Activated CD4-positive, alpha-beta T cell treated with anti-CD3 and anti-CD28 coated beads, Interleukin-2, amount 10 ng/mL, durations not matched to agents 24 days and 14 days (primary cell): ENCODE data around the gene NOS1. TPM values are rescaled to one million over a fixed set of nuclear protein-coding genes. Genes with fewer than 3 reads are reported as not detected.

ENCODE experiments used
- DNase-seq: peaks from one replicate; pipeline ENCODE4 v3.0.0; 2022
- H3K27ac Mint-ChIP-seq: one replicate; pipeline ENCODE4 v1.8.0; 2022; ENCODE audit warnings: mild to moderate bottlenecking, mixed read lengths
- H3K27me3 Mint-ChIP-seq: one replicate; pipeline ENCODE4 v1.8.0; 2022; ENCODE audit warnings: mixed read lengths
- H3K36me3 Mint-ChIP-seq: one replicate; pipeline ENCODE4 v1.8.0; 2022; ENCODE audit warnings: low read depth, mild to moderate bottlenecking, mixed read lengths
- H3K4me1 Mint-ChIP-seq: one replicate; pipeline ENCODE4 v1.8.0; 2021; ENCODE audit warnings: mixed read lengths
- H3K4me3 Mint-ChIP-seq: one replicate; pipeline ENCODE4 v1.8.0; 2022; ENCODE audit warnings: mild to moderate bottlenecking, moderate library complexity, mixed read lengths
- H3K9me3 Mint-ChIP-seq: one replicate; pipeline ENCODE4 v1.8.0; 2021; ENCODE audit warnings: mixed read lengths
- intact Hi-C: fragments of 100-400 bp; cut with micrococcal nuclease; formaldehyde crosslinking; loops from one replicate; pipeline ENCODE4 v1.15.1; 2023
- total RNA-seq: library from RNA; stranded (reverse); gene quantifications from 2 replicates; pipeline ENCODE4 v1.2.3, GENCODE V29; 2022

The NOS1 gene
- total RNA-seq, 1 donor from 2014 or later = not detected

DNA sequence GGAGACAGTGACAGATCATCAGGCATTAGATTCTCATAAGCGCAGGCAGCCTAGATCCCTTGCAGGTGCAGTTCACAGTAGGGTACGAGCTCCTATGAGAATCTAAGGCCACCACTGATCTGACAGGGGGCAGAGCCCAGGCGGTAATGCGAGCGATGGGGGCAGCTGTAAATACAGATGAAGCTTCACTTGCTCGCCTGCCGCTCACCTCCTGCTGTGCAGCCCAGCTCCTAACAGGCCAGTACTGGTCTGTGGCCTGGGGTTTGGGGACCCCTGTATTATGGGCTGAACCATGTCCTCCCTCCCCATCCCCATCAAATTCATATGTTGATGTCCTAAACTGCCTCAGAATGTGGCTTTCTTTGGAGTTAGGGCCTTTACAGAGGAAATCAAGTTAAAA, 63.2 kb downstream of the NOS1 start:
- H3K36me3 Mint-ChIP-seq = no peaks in the 10 kb centered on the region
- H3K4me1 Mint-ChIP-seq = no peaks in the 10 kb centered on the region

DNA sequence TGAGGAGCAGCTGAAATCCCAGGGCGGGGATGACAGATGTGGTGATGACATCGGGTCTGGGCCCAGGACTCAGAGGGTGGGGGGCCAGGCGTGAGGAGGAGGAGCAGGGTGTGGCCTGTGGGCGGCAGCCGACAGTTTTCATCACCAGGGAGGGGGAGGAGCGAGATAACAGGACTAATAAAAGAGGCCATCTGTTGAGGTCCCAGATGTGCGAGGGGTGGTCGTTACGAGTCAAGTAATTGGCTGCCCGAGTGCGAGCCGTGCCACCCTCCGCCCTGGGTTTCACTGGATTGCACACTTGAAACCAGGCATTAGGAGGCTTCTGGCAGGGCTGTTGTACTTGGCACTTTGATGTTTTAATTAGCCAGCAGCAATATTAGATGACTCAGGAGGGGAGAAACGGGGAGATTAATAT, 67.2 kb downstream of the NOS1 start:
- H3K27ac Mint-ChIP-seq = no peak overlapping the region
- H3K9me3 Mint-ChIP-seq = no peaks in the 10 kb centered on the region
- no peaks in the 10 kb centered on the region for H3K36me3 Mint-ChIP-seq
- no peaks in the 10 kb centered on the region for H3K4me1 Mint-ChIP-seq
- intact Hi-C loops = no loop called here
- no peak overlapping the region for H3K4me3 Mint-ChIP-seq
- H3K27me3 Mint-ChIP-seq = peaks cover 7% of the 10 kb centered on the region
- no peak for DNase-seq

More for the DNA sequence above, 63.2 kb downstream of the NOS1 start:
- intact Hi-C loops = no loop called here
- H3K9me3 Mint-ChIP-seq = no peaks in the 10 kb centered on the region
- no peak for DNase-seq
- peaks cover 6% of the 10 kb centered on the region for H3K27me3 Mint-ChIP-seq
- H3K4me3 Mint-ChIP-seq = no peak overlapping the region
- no peak overlapping the region for H3K27ac Mint-ChIP-seq

DNA sequence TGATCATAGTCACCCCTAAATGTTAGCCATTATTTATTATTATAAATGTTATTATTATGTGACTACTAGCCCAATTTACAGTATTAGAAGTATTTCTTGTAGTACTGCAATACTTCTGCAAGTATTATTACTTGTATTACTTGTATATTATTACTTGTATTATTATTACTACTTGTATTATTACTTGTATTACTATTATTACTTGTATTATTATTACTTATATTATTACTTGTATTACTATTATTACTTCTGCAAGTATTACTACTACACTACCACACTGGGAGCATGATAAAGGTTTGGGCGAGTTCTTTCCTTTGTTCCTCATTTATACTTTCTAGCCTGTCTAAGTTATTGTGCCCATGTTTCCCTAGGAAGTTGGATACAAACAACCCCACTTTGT, 67.9 kb downstream of the NOS1 start:
- Mint-ChIP-seq H3K36me3 (no peaks in the 10 kb centered on the region), H3K27me3 (peaks cover 7% of the 10 kb centered on the region), H3K9me3 (no peaks in the 10 kb centered on the region)

DNA sequence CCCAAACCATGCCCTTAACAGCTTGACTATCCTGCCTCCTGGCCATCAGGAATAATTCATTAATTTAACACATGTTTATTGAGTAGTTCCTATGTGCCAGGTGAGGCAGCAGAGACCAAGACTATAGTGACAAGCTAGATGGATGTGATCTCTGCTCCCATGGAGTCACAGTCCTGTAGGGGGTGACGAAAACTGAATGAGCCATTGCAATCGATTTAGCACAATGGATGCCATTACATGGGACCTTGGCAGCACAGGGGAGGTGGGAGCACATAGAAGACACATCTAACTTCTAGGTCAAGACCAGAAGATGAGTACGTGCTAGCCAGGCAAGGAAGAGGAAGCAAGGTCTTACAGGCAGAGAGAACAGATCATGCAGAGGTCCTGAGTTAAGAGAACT, 68.7 kb downstream of the NOS1 start:
- Mint-ChIP-seq H3K4me1 (no peaks in the 10 kb centered on the region), H3K4me3 (no peak overlapping the region), H3K27ac (no peak overlapping the region), H3K9me3 (no peaks in the 10 kb centered on the region), H3K36me3 (no peaks in the 10 kb centered on the region), H3K27me3 (peaks cover 7% of the 10 kb centered on the region)
- no peak for DNase-seq
- intact Hi-C loops = no loop called here

More for the DNA sequence above, 67.9 kb downstream of the NOS1 start:
- DNase-seq = no peak
- Mint-ChIP-seq H3K4me3 (no peak overlapping the region), H3K4me1 (no peaks in the 10 kb centered on the region), H3K27ac (no peak overlapping the region)
- intact Hi-C loops = no loop called here

DNA sequence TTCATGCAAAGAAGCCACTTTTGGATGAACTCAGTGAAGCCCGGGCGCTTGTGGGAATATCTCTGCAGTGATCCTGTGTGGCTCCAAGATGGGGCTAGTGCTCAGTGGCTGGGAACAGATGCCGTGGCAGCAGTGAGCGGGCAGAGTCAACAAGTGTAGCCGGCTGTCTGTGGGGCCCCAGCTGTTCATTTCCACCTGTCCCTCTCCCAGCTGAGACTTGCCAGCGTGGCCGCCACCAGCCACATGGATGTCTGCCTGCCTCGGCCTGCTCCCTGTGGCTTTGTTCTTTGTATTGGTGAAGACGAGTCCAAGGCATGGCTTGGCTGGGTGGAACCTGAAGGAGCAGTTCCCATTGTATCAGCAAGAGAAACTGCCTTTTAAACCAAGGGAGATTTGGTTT, 77.3 kb downstream of the NOS1 start:
- intact Hi-C loops = no loop called here
- H3K27ac Mint-ChIP-seq = no peak overlapping the region
- DNase-seq = no peak
- no peaks in the 10 kb centered on the region for H3K4me1 Mint-ChIP-seq
- no peaks in the 10 kb centered on the region for H3K27me3 Mint-ChIP-seq
- no peak overlapping the region for H3K4me3 Mint-ChIP-seq
- no peaks in the 10 kb centered on the region for H3K36me3 Mint-ChIP-seq
- H3K9me3 Mint-ChIP-seq = peaks cover 3% of the 10 kb centered on the region

DNA sequence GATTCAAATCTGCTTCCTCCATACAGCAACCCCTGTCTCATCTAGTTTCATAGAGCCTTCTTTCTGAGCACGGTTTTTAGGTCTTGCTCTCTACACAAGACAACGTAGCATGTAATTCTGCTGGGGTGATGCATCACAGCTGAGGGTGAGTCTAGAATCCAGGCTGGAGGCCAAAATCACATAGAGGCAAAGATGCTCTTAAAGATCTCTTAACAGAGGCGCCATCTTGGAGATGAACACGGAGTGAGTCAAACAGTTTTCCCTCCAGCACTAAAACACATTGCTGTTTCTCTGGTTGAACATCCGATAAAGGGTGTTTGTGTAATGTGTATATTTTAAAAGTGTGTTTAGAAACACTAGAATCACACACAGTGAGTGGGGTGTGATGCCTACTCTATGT, 78.9 kb downstream of the NOS1 start:
- DNase-seq = no peak
- Mint-ChIP-seq H3K9me3 (peaks cover 3% of the 10 kb centered on the region), H3K27ac (no peak overlapping the region), H3K36me3 (no peaks in the 10 kb centered on the region), H3K27me3 (no peaks in the 10 kb centered on the region), H3K4me3 (no peak overlapping the region), H3K4me1 (no peaks in the 10 kb centered on the region)
- intact Hi-C loops = no loop called here

DNA sequence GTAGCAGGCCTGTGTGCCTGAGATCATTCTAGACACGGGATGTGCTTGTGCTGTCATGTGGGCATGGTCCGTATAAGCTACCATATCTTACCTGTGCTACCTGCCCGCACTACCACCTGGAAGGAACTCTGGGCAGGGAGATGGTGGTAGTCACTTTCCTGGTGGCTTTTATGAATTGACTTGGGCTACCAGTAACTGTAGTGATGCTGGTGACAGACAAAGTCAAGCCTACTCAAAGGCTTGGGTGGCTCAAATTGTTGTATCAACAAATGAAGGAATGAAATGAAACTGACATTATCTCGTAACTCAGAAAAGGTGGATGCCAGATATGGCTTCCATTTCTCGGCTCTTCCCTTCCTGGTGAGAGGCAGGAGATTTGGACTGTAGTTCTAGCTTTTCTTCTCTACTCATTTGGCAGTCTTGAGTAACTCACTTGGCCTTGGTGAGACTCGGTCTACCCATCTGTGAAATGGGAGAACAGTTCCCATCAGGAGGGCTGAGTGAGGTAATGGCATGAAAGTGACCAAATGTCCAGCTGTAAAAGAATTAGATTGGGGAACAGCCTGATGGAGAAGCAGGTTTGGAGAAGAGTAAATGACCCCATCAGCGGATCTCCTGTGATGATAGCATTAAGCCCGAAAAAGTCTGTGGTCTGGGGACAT, 81.3 kb downstream of the NOS1 start:
- no peaks in the 10 kb centered on the region for H3K4me1 Mint-ChIP-seq
- peaks cover 3% of the 10 kb centered on the region for H3K9me3 Mint-ChIP-seq
- no peak overlapping the region for H3K4me3 Mint-ChIP-seq
- no peaks in the 10 kb centered on the region for H3K36me3 Mint-ChIP-seq
- H3K27ac Mint-ChIP-seq = no peak overlapping the region
- H3K27me3 Mint-ChIP-seq = no peaks in the 10 kb centered on the region
- no peak for DNase-seq
- intact Hi-C loops = no loop called here

DNA sequence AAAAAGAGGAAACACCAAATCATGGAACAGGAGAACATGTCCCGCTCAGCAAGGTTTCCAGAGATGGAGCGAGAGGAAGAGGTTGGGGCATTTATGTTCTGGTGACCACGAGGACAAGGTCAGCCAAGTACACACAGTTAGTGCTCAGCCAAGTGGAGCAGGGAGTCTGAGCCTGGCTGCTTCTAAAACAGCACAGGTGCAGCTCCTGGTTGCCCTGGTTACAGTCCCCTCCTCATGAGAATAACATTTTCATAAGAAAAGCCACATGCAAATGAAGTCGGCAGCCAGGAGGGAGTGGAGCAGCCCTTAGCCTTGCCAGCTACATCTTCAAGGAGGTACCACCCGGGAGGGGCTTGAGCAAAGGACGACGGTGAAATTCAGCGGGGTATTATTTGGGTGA, 81.8 kb downstream of the NOS1 start:
- H3K27ac Mint-ChIP-seq = no peak overlapping the region
- H3K4me1 Mint-ChIP-seq = no peaks in the 10 kb centered on the region
- DNase-seq = no peak
- H3K36me3 Mint-ChIP-seq = no peaks in the 10 kb centered on the region
- no peak overlapping the region for H3K4me3 Mint-ChIP-seq
- H3K27me3 Mint-ChIP-seq = no peaks in the 10 kb centered on the region
- intact Hi-C loops = no loop called here
- H3K9me3 Mint-ChIP-seq = peaks cover 3% of the 10 kb centered on the region

DNA sequence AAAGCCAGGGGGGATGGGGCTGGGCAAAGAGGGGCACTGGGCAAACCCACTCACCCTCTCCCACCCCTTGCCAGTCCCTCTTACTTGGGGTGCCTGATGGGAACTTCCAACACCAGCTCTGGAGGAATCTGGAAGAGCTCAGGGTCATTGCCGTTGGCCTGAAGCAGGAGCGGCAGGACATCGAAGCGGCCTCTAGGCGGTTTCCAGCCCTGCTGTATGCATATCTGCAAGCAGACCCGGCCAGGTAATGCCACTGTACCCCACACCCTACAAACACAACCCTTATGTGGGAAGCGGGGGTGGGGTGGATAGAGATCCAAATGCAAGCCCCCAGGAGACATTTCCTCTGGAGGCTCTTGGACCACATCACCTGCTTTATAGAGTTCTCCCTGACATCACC, 83.6 kb downstream of the NOS1 start:
- no peaks in the 10 kb centered on the region for H3K4me1 Mint-ChIP-seq
- no peaks in the 10 kb centered on the region for H3K36me3 Mint-ChIP-seq
- peaks cover 3% of the 10 kb centered on the region for H3K9me3 Mint-ChIP-seq
- H3K27ac Mint-ChIP-seq = no peak overlapping the region
- intact Hi-C loops = no loop called here
- no peak overlapping the region for H3K4me3 Mint-ChIP-seq
- DNase-seq = no peak
- H3K27me3 Mint-ChIP-seq = peaks cover 2% of the 10 kb centered on the region

DNA sequence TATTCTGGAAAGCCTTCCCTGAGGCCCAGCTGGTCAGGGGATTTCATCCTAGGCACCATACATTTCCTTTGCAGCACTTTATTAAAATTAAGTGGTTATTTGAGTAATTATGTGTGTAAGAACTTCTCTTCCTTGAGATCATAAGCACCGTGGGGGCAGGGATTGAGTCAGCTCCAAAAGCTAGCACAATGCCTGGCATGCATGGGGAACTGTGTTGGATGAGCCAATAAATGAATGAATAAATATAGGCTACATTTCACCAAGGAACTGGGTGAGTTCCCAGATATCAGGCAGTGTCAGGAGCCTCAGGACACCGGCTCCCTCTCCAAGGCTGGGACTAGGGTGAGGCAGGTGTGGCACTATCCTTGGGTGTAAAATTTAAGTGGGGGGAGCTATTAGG, 88.3 kb downstream of the NOS1 start:
- no peak overlapping the region for H3K4me3 Mint-ChIP-seq
- no peaks in the 10 kb centered on the region for H3K36me3 Mint-ChIP-seq
- no peaks in the 10 kb centered on the region for H3K9me3 Mint-ChIP-seq
- intact Hi-C loops = no loop called here
- peaks cover 2% of the 10 kb centered on the region for H3K27me3 Mint-ChIP-seq
- H3K4me1 Mint-ChIP-seq = no peaks in the 10 kb centered on the region
- H3K27ac Mint-ChIP-seq = no peak overlapping the region
- DNase-seq = no peak

DNA sequence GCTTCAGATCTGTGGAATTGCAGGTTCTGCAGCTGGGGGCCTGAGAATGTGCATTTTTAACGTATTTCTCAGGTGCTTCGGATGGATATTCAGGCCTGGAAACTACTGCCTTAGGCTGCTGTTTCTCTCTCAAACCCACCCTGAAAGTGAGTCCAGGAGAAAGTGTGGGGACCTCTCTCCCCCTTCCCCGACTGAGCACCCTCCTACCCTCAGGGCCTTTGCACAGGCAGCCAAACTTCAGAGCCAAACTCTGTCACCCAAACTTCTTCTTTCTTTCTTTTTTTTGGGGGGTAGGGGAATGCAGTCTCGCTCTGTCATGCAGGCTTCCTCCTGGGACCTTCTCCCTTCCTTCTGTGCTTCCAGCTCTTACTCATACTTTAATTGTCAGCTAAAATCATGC, 88.7 kb downstream of the NOS1 start:
- Mint-ChIP-seq H3K4me1 (no peaks in the 10 kb centered on the region), H3K27me3 (peaks cover 2% of the 10 kb centered on the region), H3K9me3 (no peaks in the 10 kb centered on the region), H3K4me3 (no peak overlapping the region), H3K36me3 (no peaks in the 10 kb centered on the region), H3K27ac (no peak overlapping the region)
- intact Hi-C loops = no loop called here
- no peak for DNase-seq

DNA sequence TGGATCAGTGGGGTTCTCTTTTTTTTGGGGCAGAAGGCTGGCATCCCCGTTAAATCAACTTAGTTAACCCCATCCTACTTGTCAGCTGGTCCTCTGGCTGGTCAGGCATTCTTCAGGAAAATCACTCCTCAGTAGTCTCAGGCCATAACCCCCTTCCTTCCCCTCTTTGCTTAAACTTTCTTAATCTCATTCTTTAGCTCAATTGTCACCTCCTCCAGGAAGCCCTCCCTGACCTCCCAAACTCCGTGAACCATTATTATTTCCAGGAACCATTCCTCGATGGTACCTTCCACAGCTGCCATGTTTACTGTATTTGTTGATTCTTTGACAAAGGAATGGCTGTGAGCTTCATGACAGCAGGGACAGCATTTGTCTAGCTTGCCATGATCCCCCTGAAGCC, 98.7 kb downstream of the NOS1 start:
- Mint-ChIP-seq H3K4me3 (no peak overlapping the region), H3K27me3 (peaks cover 1% of the 10 kb centered on the region), H3K36me3 (no peaks in the 10 kb centered on the region), H3K27ac (no peak overlapping the region), H3K9me3 (no peaks in the 10 kb centered on the region), H3K4me1 (no peaks in the 10 kb centered on the region)
- intact Hi-C loops = no loop called here
- no peak for DNase-seq

DNA sequence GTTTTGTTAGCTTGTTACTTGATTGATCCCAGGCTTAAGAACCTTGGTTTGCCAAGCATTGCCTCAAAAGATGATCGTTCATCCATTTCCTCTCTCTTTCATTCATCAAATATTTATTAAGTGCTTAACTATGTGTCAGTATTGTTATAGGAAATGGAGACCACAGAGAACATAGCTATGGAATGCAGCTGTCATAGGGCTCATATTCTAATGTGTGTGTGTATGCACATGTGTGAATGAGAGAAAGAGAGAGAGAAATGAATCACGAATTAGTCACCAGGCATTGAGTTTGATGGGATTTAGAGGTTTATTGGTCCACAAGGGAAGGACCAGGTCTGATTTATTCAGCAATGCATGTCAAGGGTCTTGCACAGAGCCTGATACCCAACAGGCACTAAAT, 100.2 kb downstream of the NOS1 start:
- H3K9me3 Mint-ChIP-seq = no peaks in the 10 kb centered on the region
- H3K4me1 Mint-ChIP-seq = no peaks in the 10 kb centered on the region
- H3K27me3 Mint-ChIP-seq = peaks cover 1% of the 10 kb centered on the region
- H3K36me3 Mint-ChIP-seq = no peaks in the 10 kb centered on the region
- intact Hi-C loops = no loop called here
- H3K4me3 Mint-ChIP-seq = no peak overlapping the region
- no peak for DNase-seq
- no peak overlapping the region for H3K27ac Mint-ChIP-seq

DNA sequence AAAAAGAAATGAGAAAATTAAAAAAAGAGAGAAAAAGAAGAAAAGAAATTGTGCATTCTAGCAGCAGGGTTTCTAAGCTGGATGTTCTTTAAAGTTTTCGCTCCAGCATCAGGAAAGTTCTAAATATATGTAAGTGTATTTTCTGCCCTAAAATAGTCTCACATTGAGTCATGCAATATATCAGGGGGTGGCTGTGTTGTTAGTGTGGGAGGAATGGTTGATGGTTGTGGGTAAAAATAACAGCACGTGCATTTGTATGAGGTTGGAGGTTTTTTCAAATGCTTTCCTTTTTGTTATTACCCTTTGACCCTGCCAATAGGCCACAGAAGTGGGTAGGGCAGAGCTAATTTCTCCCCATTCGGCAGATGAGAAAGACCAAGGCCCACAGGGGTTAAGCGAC, 106.0 kb downstream of the NOS1 start:
- H3K4me3 Mint-ChIP-seq = no peak overlapping the region
- no peak overlapping the region for H3K27ac Mint-ChIP-seq
- no peaks in the 10 kb centered on the region for H3K27me3 Mint-ChIP-seq
- no peaks in the 10 kb centered on the region for H3K36me3 Mint-ChIP-seq
- H3K4me1 Mint-ChIP-seq = no peaks in the 10 kb centered on the region
- intact Hi-C loops = no loop called here
- peaks cover 6% of the 10 kb centered on the region for H3K9me3 Mint-ChIP-seq
- no peak for DNase-seq

DNA sequence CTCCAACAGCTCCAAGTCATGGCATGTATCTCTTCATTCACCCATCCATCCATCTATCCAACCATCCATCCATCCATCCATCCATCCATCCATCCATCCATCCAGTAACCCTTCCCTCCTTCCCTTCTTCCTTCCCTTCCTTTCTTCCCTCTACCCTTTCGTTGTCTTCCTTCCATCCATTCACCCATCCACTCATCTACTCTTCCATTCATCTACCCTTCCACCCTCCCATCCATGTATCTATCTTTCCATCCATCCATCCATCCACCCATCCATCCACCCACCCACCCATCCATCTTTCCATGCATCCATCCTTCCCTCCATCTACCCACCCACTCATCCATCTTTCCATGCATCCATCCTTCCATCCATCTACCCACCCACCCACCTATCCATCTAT, 117.9 kb downstream of the NOS1 start:
- intact Hi-C loops = no loop called here
- Mint-ChIP-seq H3K4me3 (no peak overlapping the region), H3K9me3 (peaks cover 7% of the 10 kb centered on the region), H3K4me1 (no peaks in the 10 kb centered on the region), H3K27me3 (no peaks in the 10 kb centered on the region), H3K27ac (no peak overlapping the region), H3K36me3 (no peaks in the 10 kb centered on the region)
- DNase-seq = no peak
